Progenitor cell of endocrine pancreas (in vitro differentiated cells): ENCODE data around the gene STIMATE. TPM values are rescaled to one million over a fixed set of nuclear protein-coding genes. Genes with fewer than 3 reads are reported as not detected.

ENCODE experiments used
- DNase-seq: peaks from one replicate; pipeline ENCODE4 v3.0.0; 2021; ENCODE audit warnings: low spot score; ENCODE audit not compliant: unreplicated experiment
- H3K27ac Mint-ChIP-seq: 2 replicates; pipeline ENCODE4 v1.8.0; 2021; ENCODE audit warnings: mild to moderate bottlenecking, moderate library complexity, mixed read lengths
- H3K27me3 Mint-ChIP-seq: 2 replicates; pipeline ENCODE4 v1.8.0; 2021; ENCODE audit warnings: mixed read lengths
- H3K36me3 Mint-ChIP-seq: 2 replicates; pipeline ENCODE4 v1.8.0; 2022; ENCODE audit warnings: mixed read lengths; ENCODE audit not compliant: insufficient read depth
- H3K4me1 Mint-ChIP-seq: 2 replicates; pipeline ENCODE4 v1.8.0; 2021; ENCODE audit warnings: low read depth, mixed read lengths
- H3K4me3 Mint-ChIP-seq: 2 replicates; pipeline ENCODE4 v1.8.0; 2021; ENCODE audit warnings: low read depth, mild to moderate bottlenecking, moderate library complexity, mixed read lengths
- H3K9me3 Mint-ChIP-seq: 2 replicates; pipeline ENCODE4 v1.8.0; 2021; ENCODE audit warnings: low read depth, mixed read lengths
- CTCF ChIP-seq: fragments of 200-600 bp; sonication (generic); IDR thresholded peaks from one replicate; pipeline ENCODE4 v1.5.0; 2021; ENCODE audit warnings: antibody characterized with exemption, mild to moderate bottlenecking; ENCODE audit not compliant: unreplicated experiment
- total RNA-seq: library from RNA; stranded (reverse); gene quantifications from 2 replicates; pipeline ENCODE4 v1.2.1, GENCODE V29; 2021

Gene STIMATE
- total RNA-seq, 1 donor from 2014 or later: 17.4 TPM

GRCh38 chr3:52891164-52891563 lies 6.2 kb downstream of the STIMATE start:
- H3K27me3 Mint-ChIP-seq: no peaks in the 10 kb centered on the region
- peak overlapping the region; percentile 53 for H3K27ac Mint-ChIP-seq
- H3K36me3 Mint-ChIP-seq: peaks cover 2% of the 10 kb centered on the region
- no peak for TF ChIP-seq CTCF
- no peak overlapping the region for H3K4me3 Mint-ChIP-seq
- H3K9me3 Mint-ChIP-seq: no peaks in the 10 kb centered on the region
- peaks cover 17% of the 10 kb centered on the region for H3K4me1 Mint-ChIP-seq
- DNase-seq: no peak

- H3K4me1 Mint-ChIP-seq: peaks cover 17% of the 10 kb centered on the region
- DNase-seq: no peak
These were observed 6.6 kb downstream of the STIMATE start for GRCh38 chr3:52890735-52891134.

DNA sequence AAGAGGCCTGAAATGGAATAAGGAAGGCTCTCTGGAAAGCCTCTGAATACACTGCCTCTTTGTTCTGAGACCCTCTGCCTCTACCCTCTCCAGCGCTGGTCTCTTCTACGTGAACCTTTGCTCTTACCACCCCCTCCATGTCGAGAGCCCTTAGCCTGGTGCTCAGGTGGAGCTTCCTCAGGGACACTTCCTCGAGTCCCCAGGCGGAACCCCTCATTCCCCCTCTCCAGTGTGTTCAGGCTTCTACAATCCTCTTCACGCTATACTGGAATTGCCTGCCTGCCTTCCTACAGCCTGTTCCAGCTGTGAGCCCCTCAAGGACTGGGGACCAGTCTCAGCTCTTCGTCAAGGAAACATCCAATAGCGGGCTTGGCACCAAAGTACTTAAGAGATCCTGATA lies 7.4 kb downstream of the STIMATE start:
- Mint-ChIP-seq H3K4me3 (no peak overlapping the region), H3K27ac (no peak overlapping the region), H3K27me3 (no peaks in the 10 kb centered on the region), H3K9me3 (no peaks in the 10 kb centered on the region), H3K4me1 (peaks cover 17% of the 10 kb centered on the region), H3K36me3 (peaks cover 7% of the 10 kb centered on the region)
- no peak for DNase-seq
- no peak for TF ChIP-seq CTCF

More at GRCh38 chr3:52890735-52891134, 6.6 kb downstream of the STIMATE start:
- peaks cover 2% of the 10 kb centered on the region for H3K36me3 Mint-ChIP-seq
- no peaks in the 10 kb centered on the region for H3K9me3 Mint-ChIP-seq
- no peak for TF ChIP-seq CTCF
- H3K27ac Mint-ChIP-seq: no peak overlapping the region
- no peak overlapping the region for H3K4me3 Mint-ChIP-seq
- H3K27me3 Mint-ChIP-seq: no peaks in the 10 kb centered on the region

- no peak for DNase-seq
- peaks cover 12% of the 10 kb centered on the region for H3K4me1 Mint-ChIP-seq
- no peaks in the 10 kb centered on the region for H3K9me3 Mint-ChIP-seq
- H3K27ac Mint-ChIP-seq: peak overlapping the region; percentile 18
- no peaks in the 10 kb centered on the region for H3K27me3 Mint-ChIP-seq
- H3K36me3 Mint-ChIP-seq: peaks cover 8% of the 10 kb centered on the region
- TF ChIP-seq CTCF: no peak
- H3K4me3 Mint-ChIP-seq: no peak overlapping the region
These were observed 10.2 kb downstream of the STIMATE start for GRCh38 chr3:52887166-52887565.

- peaks cover 8% of the 10 kb centered on the region for H3K36me3 Mint-ChIP-seq
- peaks cover 3% of the 10 kb centered on the region for H3K4me1 Mint-ChIP-seq
- H3K9me3 Mint-ChIP-seq: no peaks in the 10 kb centered on the region
- H3K27ac Mint-ChIP-seq: no peak overlapping the region
- DNase-seq: no peak
- no peaks in the 10 kb centered on the region for H3K27me3 Mint-ChIP-seq
- H3K4me3 Mint-ChIP-seq: no peak overlapping the region
- TF ChIP-seq CTCF: no peak
These were observed 11.2 kb downstream of the STIMATE start for GRCh38 chr3:52886049-52886730.
